ENCODE results near the gene GNG8. TPM values are rescaled to one million over a fixed set of nuclear protein-coding genes. Genes with fewer than 3 reads are reported as not detected.

The GNG8 gene
- total RNA-seq, 6 experiments from 2014 or later, result not detected

DNA sequence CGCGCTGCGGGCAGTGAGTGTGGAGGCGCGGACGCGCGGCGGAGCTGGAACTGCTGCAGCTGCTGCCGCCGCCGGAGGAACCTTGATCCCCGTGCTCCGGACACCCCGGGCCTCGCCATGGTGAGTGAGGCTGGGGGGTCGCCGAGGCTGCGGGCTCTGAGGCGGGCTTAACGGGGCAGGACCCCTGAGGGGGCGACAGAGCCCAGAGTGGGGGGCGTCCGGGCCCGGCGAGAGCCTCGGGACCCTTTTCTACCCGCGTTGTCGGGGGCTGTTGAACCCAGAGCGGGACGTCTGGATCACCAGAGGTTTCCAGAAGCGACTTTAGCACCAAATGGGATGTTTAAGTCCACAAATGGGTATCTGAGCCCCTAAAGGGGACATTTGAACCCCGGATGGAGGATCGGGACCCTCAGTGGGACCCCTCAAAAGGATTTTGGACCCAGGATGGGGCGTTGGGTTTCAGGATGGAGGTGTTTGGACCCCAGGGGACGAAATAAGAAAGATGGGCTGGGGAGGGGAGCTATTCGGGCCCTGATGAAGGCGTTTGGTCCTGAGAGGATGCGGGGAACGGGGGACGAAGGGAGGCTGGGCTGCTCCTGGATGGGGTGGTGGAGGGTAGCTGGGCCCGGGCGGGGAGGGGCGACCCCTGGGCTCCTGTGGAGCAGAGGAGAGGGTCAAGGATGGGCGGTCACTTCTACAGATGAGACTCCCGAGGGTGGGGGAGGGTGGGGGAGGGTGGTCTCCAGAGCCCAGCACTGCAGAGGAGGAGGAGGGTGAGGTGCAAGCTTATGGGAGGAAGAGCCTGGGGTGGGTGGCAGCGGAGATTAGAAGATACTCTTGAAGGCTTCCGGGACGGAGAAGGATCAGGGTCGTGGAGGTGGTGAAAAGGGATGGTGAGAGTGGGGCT is 34.4 kb downstream of the GNG8 start, which contains the start of gene CALM3:
CALM3 (plus strand) TSS at position 13 of the 907 bp plus-strand sequence; CDS start at position 118, 105 bp downstream.
- peak within 1 kb of the TSS; percentile 95 to 100 (median 98) for H3K27ac ChIP-seq
- H3K27me3 ChIP-seq, result no peaks in the 10 kb centered on the region
- intact Hi-C loops (cut with DNase I), result no loop called here
- H3K4me3 ChIP-seq, result peak within 1 kb of the TSS; percentile 99 to 100 (median 100)
- peaks cover 0 to 4% (median 0%) of the 10 kb centered on the region in 4 donors for H3K36me3 ChIP-seq
- WGBS (ENCODE audit: insufficient coverage, low coverage, low lambda C conversion rate, missing lambda C conversion rate), result under 1% methylated on average over 27 of the region's 51 CpGs
- H3K4me1 ChIP-seq, result peaks cover 0 to 40% (median 14%) of the 10 kb centered on the region in 4 donors
- ATAC-seq, result no peak
- peak; percentile 41 to 69 (median 51) for DNase-seq
- TF ChIP-seq POLR2A (IDR thresholded peaks at IDR 0.05) (peak; percentile 90), CTCF (IDR thresholded peaks at IDR 0.05) (no peak)
- no peaks in the 10 kb centered on the region for H3K9me3 ChIP-seq

GRCh38 chr19:46600384-46601317 is 35.4 kb downstream of the GNG8 start:
- TF ChIP-seq CTCF (IDR thresholded peaks at IDR 0.05), result no peak
- peak; percentile 76 for TF ChIP-seq POLR2A (IDR thresholded peaks at IDR 0.05)
- peaks cover 0 to 31% (median 11%) of the 10 kb centered on the region in 4 donors for H3K4me1 ChIP-seq
- no peaks in the 10 kb centered on the region for H3K9me3 ChIP-seq
- peak; percentile 96 to 98 (median 96) for DNase-seq
- H3K4me3 ChIP-seq, result peak overlapping the region; percentile 99 to 100 (median 100)
- H3K27me3 ChIP-seq, result no peaks in the 10 kb centered on the region
- H3K36me3 ChIP-seq, result no peaks in the 10 kb centered on the region
- intact Hi-C loops (cut with DNase I), result no loop called here
- H3K27ac ChIP-seq, result peak overlapping the region; percentile 95 to 100 (median 98)
- peak; percentile 79 to 87 (median 84) for ATAC-seq
- under 1% methylated on average over 16 of the region's 93 CpGs for WGBS (ENCODE audit: insufficient coverage, low coverage, low lambda C conversion rate, missing lambda C conversion rate)

- no peaks in the 10 kb centered on the region for H3K27me3 ChIP-seq
- peak in 1 of 3 donors; percentile 28 for DNase-seq
- H3K9me3 ChIP-seq, result no peaks in the 10 kb centered on the region
- 65% methylated on average over 6 of the region's 9 CpGs for WGBS (ENCODE audit: insufficient coverage, low coverage, low lambda C conversion rate, missing lambda C conversion rate)
- TF ChIP-seq POLR2A (IDR thresholded peaks at IDR 0.05), result no peak
- no peak for TF ChIP-seq CTCF (IDR thresholded peaks at IDR 0.05)
- intact Hi-C loops (cut with DNase I), result no loop called here
- peak overlapping the region; percentile 55 to 100 (median 100) for H3K4me3 ChIP-seq
- H3K27ac ChIP-seq, result peak overlapping the region; percentile 95 to 100 (median 98)
- no peak for ATAC-seq
- no peaks in the 10 kb centered on the region for H3K36me3 ChIP-seq
- H3K4me1 ChIP-seq, result peaks cover 0 to 25% (median 8%) of the 10 kb centered on the region in 4 donors
These were observed 36.2 kb downstream of the GNG8 start for GRCh38 chr19:46599716-46600373.

DNA sequence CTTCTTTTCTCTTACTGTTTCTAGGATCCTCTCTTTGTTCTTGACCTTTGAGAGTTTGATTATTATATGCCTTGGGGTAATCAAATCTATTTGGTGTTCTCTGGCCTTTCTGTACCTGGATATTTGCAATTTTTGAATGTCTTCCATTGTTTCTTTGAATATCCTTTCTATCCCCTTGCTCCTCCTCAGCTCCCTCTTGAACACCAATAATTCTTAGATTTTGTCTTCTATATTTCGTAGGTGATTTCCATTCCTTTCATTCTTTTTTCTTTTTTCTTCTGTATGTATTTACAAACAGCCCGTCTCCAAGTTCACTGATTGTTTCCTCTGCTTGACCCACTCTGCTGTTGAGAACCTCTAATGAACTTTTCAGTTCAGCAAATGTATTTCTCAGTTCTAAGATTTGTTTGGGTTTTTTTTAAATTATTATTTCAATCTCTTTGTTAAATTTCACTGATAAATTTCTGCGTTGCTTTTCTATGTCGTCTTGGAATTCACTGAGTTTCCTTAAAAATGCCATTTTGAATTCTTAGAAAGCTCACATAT is 37.6 kb downstream of the GNG8 start:
- DNase-seq, result no peak
- TF ChIP-seq POLR2A (IDR thresholded peaks at IDR 0.05) (no peak), CTCF (IDR thresholded peaks at IDR 0.05) (no peak)
- Histone ChIP-seq H3K4me3 (no peak overlapping the region), H3K27ac (no peak overlapping the region), H3K9me3 (no peaks in the 10 kb centered on the region), H3K27me3 (no peaks in the 10 kb centered on the region), H3K36me3 (no peaks in the 10 kb centered on the region), H3K4me1 (peaks cover 0 to 11% (median 2%) of the 10 kb centered on the region in 4 donors)
- no peak for ATAC-seq
- intact Hi-C loops (cut with DNase I), result no loop called here
- WGBS (ENCODE audit: insufficient coverage, low coverage, low lambda C conversion rate, missing lambda C conversion rate), result 92% methylated on average over 3 of the region's 4 CpGs
